ENCODE data around the gene S100A13.

GRCh38 chr1:153619171-153619570, 8.1 kb downstream of the S100A13 start:
- no peak for TF ChIP-seq EP300 (IDR thresholded peaks at IDR 0.05)
- TF ChIP-seq, protein P1, sequence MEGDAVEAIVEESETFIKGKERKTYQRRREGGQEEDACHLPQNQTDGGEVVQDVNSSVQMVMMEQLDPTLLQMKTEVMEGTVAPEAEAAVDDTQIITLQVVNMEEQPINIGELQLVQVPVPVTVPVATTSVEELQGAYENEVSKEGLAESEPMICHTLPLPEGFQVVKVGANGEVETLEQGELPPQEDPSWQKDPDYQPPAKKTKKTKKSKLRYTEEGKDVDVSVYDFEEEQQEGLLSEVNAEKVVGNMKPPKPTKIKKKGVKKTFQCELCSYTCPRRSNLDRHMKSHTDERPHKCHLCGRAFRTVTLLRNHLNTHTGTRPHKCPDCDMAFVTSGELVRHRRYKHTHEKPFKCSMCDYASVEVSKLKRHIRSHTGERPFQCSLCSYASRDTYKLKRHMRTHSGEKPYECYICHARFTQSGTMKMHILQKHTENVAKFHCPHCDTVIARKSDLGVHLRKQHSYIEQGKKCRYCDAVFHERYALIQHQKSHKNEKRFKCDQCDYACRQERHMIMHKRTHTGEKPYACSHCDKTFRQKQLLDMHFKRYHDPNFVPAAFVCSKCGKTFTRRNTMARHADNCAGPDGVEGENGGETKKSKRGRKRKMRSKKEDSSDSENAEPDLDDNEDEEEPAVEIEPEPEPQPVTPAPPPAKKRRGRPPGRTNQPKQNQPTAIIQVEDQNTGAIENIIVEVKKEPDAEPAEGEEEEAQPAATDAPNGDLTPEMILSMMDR (IDR thresholded peaks at IDR 0.05): no peak
